GM21381 (cell line): ENCODE measurements around the gene MED17.

Source experiments
- ATAC-seq: cut with Tn5 transposase; IDR thresholded peaks from one replicate; pipeline ENCODE4 v1.9.1; 2021; ENCODE audit warnings: mild to moderate bottlenecking, moderate library complexity; ENCODE audit not compliant: unreplicated experiment

Gene MED17

DNA sequence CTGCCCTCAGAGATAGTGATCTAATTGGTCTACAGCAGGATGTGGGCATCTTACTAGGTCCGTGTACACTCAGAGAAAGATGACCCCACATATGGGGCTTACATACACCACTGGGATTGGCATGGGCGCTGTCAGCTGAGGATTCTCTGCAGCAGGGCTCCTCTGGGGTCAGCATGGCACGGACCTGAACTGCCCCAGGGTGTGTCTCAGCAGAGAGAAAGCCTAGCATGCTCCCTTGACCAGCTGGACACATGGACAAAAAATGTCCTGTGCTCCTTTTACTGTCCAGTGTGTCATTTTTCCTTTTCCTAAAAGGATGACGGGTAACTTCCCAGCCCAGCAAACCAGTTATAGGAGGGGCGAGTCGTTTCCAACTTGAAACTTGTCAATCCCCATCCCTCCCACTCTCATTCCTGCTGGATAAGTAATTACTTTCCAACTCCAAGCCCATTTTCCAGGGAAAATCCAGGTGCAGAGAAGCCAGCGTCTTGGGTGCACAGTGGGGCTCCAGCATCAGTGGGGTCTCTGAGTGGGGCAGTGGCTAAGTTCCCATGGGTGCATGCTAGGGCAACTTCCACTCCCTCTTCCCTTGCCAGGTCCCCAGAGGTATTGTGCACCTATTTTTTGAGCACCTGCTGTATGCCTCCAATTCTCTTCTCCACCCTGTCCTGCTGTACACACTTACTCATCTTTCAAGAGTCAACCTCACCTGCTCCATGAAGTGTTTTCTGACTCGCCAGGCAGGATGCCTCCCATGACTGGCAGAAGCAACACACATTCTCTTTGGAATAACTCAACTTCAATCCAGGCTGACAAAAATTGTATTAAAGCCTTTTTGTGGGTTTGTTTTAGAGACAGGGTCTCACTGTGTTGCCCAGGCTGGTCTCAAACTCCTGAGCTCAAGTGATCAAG, 61.4 kb downstream of the MED17 start:
- no peak for ATAC-seq

DNA sequence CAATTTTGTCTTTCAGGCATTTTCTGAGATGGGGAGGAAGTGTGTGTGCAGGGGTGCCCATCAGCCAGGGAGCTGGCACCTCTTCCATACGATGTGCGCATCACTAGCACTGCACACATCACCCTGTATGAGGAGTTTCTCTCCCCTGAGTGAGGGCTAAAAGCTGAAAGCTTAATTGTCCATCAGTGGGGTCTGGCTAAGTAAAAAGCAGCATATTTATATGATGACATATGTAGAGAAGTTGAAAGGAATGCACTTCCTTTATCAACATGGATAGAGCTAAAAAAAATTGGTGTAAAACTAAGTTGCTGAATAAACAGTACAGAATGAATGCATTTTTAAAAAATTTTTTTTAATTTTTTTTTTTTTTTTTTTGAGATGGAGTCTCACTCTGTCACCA, 62.3 kb downstream of the MED17 start:
- ATAC-seq, result no peak

DNA sequence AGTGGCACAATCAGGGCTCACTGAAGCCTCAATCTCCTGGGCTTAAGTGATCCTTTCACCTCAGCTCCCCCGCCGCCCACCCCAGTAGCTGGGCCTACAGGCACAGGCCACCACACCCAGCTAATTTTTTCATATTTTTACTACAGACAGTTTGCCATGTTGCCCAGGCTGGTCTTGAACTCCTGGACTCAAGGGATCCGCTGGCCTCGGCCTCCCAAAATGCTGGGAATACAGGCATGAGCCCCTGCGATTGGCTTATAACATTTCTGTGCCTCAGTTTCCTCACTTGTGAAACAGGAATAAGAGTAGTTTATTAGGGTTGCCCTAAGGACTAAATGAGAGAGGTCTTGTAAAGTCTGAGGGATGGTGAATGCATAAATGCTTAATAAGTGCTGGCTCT, 65.1 kb downstream of the MED17 start:
- ATAC-seq, result no peak

DNA sequence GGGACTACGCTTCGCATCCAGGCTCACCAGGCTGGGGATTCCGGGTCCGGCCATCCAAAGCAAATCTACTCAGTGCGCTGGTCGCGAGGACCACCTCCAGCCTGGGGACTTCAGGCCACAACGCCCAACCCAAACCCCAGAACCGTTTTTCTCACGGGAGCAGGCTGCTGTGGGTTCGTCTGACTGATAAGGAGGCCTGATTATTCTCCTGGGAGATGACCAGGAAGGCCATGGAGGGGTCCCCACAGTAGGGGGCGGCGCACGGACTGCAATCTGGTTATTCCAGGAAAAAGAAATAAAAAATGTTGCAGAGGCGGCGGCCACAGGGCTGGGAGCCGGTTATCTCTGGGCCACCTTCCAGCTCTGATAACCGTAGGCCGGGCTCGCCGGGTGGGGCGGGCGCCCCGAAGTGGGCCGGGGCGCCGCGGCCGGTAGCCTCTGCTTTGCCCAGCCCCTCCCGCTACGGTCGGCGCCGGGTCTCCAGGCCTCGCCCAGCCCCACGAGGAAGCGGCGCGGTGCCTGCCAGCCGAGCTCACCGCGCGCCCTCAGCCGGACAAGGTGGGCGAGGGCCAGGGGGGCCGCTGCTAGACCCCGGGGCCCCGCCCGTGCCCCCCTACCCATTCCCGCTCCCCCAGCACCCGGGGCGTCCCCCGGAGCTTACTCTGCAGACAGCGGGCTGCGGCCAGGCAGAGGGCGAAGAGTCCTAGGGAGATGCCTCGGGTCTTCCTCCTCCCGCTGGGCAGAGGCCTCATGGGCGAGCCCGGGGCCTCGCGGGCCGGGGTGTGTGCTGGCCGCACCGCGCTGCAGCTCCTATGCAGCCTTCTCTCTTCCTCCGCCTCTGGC, 65.9 kb downstream of the MED17 start:
- ATAC-seq, result no peak

DNA sequence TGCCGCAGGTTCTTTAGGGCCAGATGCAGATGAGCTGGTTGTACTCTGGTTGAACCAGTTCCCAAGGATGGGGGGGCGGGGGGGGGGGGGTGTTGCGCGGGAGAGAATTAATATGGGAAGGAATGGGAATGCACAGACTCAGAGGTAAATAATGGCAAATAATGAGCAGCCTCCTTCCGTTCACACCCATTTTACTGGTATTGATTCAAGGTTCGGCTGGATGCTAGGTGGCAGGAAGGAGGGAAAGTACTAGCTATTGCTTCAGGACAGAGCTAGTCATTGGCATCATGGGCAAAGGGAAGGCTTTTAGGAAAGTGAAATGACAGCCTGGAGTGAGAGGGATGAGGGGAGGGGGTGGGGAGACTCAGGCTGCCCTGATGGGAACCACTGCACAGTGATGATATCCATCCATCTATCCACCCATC, 66.5 kb downstream of the MED17 start, which contains the start of gene VSTM5:
Gene VSTM5, minus strand, starts transcription at position 25 of the 425 bp plus-strand sequence. CDS start 116 bp downstream, outside the sequence.
- no peak for ATAC-seq

DNA sequence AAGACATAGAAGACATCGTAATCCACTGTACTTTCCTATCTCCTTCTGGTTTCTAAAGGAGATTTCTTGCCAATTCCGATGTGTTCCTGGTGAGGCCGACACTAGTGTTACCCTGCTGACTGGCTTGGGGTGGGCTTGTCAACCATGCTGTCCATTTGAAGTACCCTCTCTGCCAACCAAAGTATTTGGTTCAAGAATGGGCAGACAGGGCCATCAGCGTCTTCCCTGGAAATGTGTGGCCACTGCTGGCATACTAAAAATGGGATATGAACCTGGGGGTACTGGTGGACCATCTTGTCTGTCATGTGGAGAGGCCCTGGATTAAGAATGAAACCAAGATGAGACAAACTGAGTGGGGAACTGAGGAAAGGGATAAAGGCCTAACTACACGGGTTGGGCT, 68.2 kb downstream of the MED17 start:
- no peak for ATAC-seq

DNA sequence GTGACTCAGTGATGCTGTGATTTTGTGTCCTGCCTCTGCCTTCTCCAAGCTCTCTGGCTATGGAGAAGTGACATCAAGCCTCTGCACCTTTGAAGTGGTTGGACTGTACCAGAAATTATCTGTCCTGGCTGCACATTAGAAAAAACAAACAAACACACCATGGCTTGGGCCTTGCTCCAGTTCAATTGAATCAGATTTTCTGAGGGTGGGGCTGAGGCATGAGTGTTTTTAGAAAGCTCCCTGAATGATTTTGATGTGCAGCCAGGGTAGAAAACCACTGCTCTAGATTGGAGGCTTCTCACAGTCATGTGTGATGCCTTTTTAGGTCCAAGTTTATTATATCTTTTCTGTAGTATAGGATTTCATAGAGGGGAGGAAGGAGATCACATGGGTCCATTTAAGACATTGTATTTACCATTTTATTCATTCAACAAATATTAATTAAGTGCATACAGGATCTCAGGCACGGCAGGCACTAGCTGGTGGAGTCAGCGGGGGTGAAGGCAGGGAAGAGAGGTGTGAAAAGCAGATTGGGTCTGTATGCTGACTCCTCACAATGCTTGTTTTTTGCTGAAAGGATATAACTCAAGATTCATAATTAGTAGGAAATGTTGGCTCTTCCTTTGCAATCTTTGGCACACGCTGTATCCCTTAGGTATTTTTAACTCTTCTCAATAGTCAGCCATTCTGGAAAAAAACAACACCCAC, 73.5 kb downstream of the MED17 start:
- ATAC-seq, result no peak

DNA sequence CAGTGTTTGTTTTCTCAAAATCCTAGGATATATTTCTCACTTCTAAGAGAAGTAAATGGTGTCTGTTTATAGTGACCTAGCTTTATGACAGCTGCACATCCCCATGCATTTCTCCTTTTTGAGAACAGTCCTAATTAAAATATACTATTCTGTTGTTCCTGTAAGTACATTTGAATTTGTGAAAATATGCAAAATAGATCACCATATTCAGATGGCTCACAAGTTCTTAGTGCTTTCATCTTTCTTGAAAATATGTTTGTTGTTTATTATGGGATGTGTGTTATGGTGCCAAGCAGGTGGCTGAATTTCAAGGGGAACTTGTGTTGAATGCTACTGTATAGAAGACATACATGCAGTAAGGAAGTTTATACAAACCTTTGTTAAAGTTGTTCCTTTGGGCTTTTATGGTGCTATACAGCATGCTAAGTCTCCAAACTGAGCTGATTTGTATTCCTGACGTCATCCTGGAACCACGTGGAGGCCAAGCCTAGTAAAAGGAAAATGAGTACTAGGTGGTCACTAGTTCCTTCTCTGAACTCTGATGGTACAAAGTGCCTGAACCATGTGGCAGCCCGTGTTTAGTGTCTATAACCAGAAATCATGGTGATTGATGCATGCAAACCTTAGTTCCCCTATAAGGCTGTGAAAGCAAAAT, 74.2 kb downstream of the MED17 start:
- no peak for ATAC-seq

DNA sequence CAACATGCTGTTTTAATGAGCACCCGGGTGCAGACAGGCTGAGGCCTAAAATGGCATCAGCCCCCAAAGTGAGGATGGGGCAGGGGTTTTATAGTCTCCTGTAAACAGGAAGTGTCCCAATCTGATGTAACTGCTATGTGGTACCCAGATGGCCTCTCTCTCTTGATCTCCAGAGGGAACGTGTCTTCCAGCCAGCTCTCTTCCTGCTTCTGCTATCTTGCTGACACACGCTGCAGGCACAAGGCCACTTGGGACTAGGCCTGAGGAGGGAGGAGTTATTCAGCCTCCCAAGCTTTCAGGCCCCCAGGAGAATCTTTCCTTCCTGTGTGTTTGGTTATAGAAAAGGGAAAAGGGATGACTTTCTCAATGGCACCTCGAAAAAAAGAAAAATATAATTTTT, 77.7 kb downstream of the MED17 start:
- ATAC-seq, result no peak
